ENCODE results near the gene CCDC159.

The CCDC159 gene

DNA sequence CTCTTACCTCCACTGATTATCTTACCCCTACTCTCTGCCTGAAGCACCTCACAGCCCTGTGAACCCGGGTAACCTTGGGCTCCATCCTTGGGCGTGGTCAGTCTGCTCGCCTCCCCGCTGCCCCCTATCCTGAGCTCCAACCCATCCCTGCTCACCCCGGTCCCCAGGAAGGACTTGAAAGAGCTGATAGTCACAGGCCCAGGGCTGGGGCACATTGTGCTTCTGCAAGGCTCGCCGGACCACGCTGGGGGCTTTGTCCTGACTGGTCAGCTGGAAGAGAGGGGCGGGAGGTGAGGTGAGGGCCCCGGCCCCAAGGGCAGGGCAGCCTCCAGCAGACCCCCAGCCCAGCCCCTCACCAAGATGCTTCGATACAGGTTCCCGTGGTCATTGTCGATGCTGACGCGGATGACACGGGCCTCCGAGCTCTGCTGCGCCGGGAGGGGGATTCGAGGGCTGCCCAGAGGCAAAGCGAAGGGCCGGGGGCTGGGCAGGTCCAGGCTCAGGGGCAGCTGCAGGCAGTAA, 50.8 kb downstream of the CCDC159 start:
- no peaks in the 10 kb centered on the region for H3K4me1 ChIP-seq (ENCODE audit: control insufficient read depth, insufficient read depth, low read length)
- no peak overlapping the region for H3K9ac ChIP-seq (ENCODE audit: low read length)
- no peak overlapping the region for H3K27ac ChIP-seq (ENCODE audit: low read depth, low read length)
- H3K27me3 ChIP-seq (ENCODE audit: control insufficient read depth, insufficient read depth, low read length) = no peaks in the 10 kb centered on the region
- H3K36me3 ChIP-seq (ENCODE audit: control insufficient read depth, insufficient read depth, low read length) = no peaks in the 10 kb centered on the region
- no peak overlapping the region for H3K4me3 ChIP-seq (ENCODE audit: low read length)

DNA sequence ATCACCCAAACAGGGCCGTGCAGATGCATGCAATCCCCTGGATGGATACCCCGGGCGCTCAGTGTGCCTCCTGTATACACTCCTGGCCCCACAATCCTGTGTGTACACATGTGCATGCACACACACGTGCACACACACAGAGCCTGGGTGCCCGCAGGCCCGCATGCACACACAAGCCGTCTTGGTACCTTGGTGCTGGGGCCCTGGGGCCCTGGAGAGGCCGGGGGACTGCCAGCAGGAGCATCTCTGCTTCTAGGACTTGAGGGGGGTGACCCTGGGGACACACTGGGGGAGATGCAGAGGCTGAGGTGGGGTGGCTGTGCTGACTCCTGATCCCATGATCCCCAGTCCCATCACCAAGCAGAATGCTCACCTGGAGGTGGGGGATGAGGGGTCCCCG, 53.3 kb downstream of the CCDC159 start:
- Histone ChIP-seq H3K36me3 (ENCODE audit: control insufficient read depth, insufficient read depth, low read length) (no peaks in the 10 kb centered on the region), H3K27ac (ENCODE audit: low read depth, low read length) (no peak overlapping the region), H3K4me3 (ENCODE audit: low read length) (no peak overlapping the region), H3K4me1 (ENCODE audit: control insufficient read depth, insufficient read depth, low read length) (no peaks in the 10 kb centered on the region), H3K27me3 (ENCODE audit: control insufficient read depth, insufficient read depth, low read length) (no peaks in the 10 kb centered on the region), H3K9ac (ENCODE audit: low read length) (no peak overlapping the region)

GRCh38 chr19:11400798-11401197, 54.5 kb downstream of the CCDC159 start:
- Histone ChIP-seq H3K9ac (ENCODE audit: low read length) (no peak overlapping the region), H3K36me3 (ENCODE audit: control insufficient read depth, insufficient read depth, low read length) (no peaks in the 10 kb centered on the region), H3K4me3 (ENCODE audit: low read length) (no peak overlapping the region), H3K27me3 (ENCODE audit: control insufficient read depth, insufficient read depth, low read length) (no peaks in the 10 kb centered on the region), H3K27ac (ENCODE audit: low read depth, low read length) (no peak overlapping the region), H3K4me1 (ENCODE audit: control insufficient read depth, insufficient read depth, low read length) (no peaks in the 10 kb centered on the region)

DNA sequence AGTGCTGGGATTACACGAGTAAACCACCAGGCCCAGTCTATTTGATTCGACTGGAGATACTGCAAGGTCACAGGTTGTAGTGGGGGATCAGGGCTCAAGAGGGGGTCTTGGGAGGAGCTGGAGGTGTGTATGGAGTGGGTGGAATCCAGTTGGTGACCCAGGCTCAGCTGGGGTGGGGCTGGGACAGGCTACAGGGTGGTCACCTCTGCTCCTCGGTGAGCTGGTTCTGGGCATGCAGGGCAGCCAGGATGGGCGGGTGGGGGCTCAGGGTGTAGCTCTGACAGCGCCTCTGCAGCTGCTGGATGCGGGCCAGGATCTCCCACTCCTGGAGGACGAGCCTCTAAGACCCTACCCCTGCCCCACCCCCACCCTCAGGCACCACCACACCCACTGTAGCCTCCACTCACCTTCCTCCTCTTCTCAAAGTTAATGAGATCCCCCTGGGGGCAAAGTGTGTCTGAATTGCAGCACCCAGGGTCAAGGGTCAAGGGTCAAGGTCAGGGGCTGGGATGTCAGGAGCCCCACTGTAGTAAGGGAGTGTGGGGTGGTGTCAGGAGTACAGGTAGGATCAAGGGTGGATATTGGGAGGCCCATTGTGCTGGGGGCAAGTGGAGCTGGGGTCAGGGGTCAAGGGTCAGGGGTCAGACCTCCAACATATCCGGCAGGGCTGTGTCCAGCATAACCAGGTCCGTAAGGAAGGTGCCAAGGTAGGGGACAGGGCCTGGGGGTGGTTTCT, 55.7 kb downstream of the CCDC159 start:
- no peaks in the 10 kb centered on the region for H3K36me3 ChIP-seq (ENCODE audit: control insufficient read depth, insufficient read depth, low read length)
- H3K4me1 ChIP-seq (ENCODE audit: control insufficient read depth, insufficient read depth, low read length) = no peaks in the 10 kb centered on the region
- H3K4me3 ChIP-seq (ENCODE audit: low read length) = no peak overlapping the region
- H3K27me3 ChIP-seq (ENCODE audit: control insufficient read depth, insufficient read depth, low read length) = no peaks in the 10 kb centered on the region
- H3K27ac ChIP-seq (ENCODE audit: low read depth, low read length) = no peak overlapping the region
- no peak overlapping the region for H3K9ac ChIP-seq (ENCODE audit: low read length)
